Type B pancreatic cell (in vitro differentiated cells): Measurements from ENCODE around the gene COMT. TPM values are rescaled to one million over a fixed set of nuclear protein-coding genes. Genes with fewer than 3 reads are reported as not detected.
"Not testable (repeated sequence)": the region's sequence is repeated elsewhere in the genome, so short reads cannot be mapped to it uniquely, and the experiment has no call there.

ENCODE experiments used
- DNase-seq: peaks from one replicate; pipeline ENCODE4 v3.0.0; 2021; ENCODE audit warnings: mixed read lengths; ENCODE audit not compliant: unreplicated experiment; ENCODE audit errors: extremely low spot score
- H3K27ac Mint-ChIP-seq: 2 replicates; pipeline ENCODE4 v1.8.0; 2021; ENCODE audit warnings: mild to moderate bottlenecking, mixed read lengths
- H3K27me3 Mint-ChIP-seq: 2 replicates; pipeline ENCODE4 v1.8.0; 2021; ENCODE audit warnings: mixed read lengths
- H3K36me3 Mint-ChIP-seq: 2 replicates; pipeline ENCODE4 v1.8.0; 2021; ENCODE audit warnings: mixed read lengths
- H3K4me1 Mint-ChIP-seq: one replicate; pipeline ENCODE4 v1.8.0; 2021; ENCODE audit warnings: mixed read lengths; ENCODE audit not compliant: unreplicated experiment
- H3K4me3 Mint-ChIP-seq: 2 replicates; pipeline ENCODE4 v1.8.0; 2021; ENCODE audit warnings: mild to moderate bottlenecking, mixed read lengths
- H3K9me3 Mint-ChIP-seq: 2 replicates; pipeline ENCODE4 v1.8.0; 2021; ENCODE audit warnings: mixed read lengths
- CTCF ChIP-seq: fragments of 200-600 bp; sonication (generic); conservative IDR thresholded peaks from 2 replicates; pipeline ENCODE4 v1.5.0; 2021; ENCODE audit warnings: antibody characterized with exemption, mild to moderate bottlenecking
- total RNA-seq: library from RNA; stranded (reverse); gene quantifications from 2 replicates; pipeline ENCODE4 v1.2.1, GENCODE V29; 2021; ENCODE audit warnings: low replicate concordance

The COMT gene
- total RNA-seq, 1 donor from 2014 or later: 87.4 TPM

DNA sequence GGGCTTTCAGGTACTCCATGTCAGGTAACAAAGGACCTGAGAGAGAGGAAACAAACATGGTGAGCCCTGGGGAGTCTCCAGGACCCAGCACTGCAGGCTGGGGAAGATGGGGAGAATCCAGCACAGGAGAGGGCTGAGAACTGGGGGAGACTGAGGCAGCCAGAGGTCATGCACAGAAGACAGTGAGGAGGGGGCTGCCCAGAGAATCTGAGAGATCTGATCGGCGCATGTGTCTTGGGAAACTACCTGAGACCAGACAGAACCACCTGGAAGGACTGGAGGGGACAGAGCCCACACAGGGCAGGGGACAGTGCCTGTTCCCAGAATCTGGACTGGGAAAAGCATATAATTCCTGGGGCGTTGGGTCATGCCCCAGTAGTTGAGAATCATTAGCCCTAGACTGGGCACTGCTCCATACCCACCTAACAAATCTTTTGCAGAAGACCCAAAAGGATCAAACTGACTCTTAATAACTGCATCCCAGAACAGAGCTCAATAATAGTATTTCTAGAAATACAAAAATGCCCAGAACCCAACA lies 20.0 kb upstream of the COMT start:
- H3K36me3 Mint-ChIP-seq: no peaks in the 10 kb centered on the region

GRCh38 chr22:19923914-19924513 lies 17.6 kb upstream of the COMT start:
- Mint-ChIP-seq H3K9me3 (no peaks in the 10 kb centered on the region), H3K27me3 (no peaks in the 10 kb centered on the region), H3K4me3 (no peak overlapping the region), H3K36me3 (no peaks in the 10 kb centered on the region), H3K4me1 (peaks cover 6% of the 10 kb centered on the region), H3K27ac (no peak overlapping the region)
- DNase-seq: no peak
- no peak for TF ChIP-seq CTCF

More for the DNA sequence above, 20.0 kb upstream of the COMT start:
- H3K4me1 Mint-ChIP-seq: peaks cover 6% of the 10 kb centered on the region
- no peak overlapping the region for H3K27ac Mint-ChIP-seq
- no peak for DNase-seq
- H3K9me3 Mint-ChIP-seq: no peaks in the 10 kb centered on the region
- no peaks in the 10 kb centered on the region for H3K27me3 Mint-ChIP-seq
- H3K4me3 Mint-ChIP-seq: no peak overlapping the region
- no peak for TF ChIP-seq CTCF

- not testable (repeated sequence) for H3K27me3 Mint-ChIP-seq, DNase-seq, H3K27ac Mint-ChIP-seq, H3K4me3 Mint-ChIP-seq, H3K4me1 Mint-ChIP-seq, H3K36me3 Mint-ChIP-seq, H3K9me3 Mint-ChIP-seq
Observed at GRCh38 chr22:19926028-19926427, 15.5 kb upstream of the COMT start.

DNA sequence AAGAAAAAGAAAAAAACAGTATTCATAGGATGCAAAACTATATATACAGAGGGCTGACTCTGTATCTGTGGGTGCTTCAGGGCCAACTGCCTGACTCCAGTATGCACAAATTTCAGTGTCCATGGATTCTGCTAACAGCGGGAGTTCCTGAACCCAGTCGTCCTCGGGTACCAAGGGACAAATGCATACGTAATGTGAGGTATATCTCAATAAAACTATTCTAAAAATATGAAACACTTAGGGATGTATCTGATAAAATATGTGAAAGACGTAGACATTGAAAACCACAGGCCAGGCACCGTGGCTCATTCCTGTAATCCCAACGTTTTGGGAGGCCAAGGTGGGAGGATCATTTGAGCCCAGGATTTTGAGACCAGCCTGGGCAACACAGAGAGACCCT lies 13.9 kb upstream of the COMT start:
- DNase-seq: no peak
- no peaks in the 10 kb centered on the region for H3K9me3 Mint-ChIP-seq
- H3K27me3 Mint-ChIP-seq: no peaks in the 10 kb centered on the region
- H3K4me1 Mint-ChIP-seq: peaks cover 6% of the 10 kb centered on the region
- no peak overlapping the region for H3K4me3 Mint-ChIP-seq
- no peak for TF ChIP-seq CTCF
- H3K36me3 Mint-ChIP-seq: no peaks in the 10 kb centered on the region
- no peak overlapping the region for H3K27ac Mint-ChIP-seq

GRCh38 chr22:19928207-19928606 lies 13.4 kb upstream of the COMT start:
- no peak for TF ChIP-seq CTCF
- H3K36me3 Mint-ChIP-seq: no peaks in the 10 kb centered on the region
- DNase-seq: no peak
- peaks cover 6% of the 10 kb centered on the region for H3K4me1 Mint-ChIP-seq
- H3K27ac Mint-ChIP-seq: no peak overlapping the region
- no peaks in the 10 kb centered on the region for H3K27me3 Mint-ChIP-seq
- H3K4me3 Mint-ChIP-seq: no peak overlapping the region
- H3K9me3 Mint-ChIP-seq: no peaks in the 10 kb centered on the region

GRCh38 chr22:19929586-19930550 lies 11.7 kb upstream of the COMT start:
- Mint-ChIP-seq H3K27ac (no peak overlapping the region), H3K9me3 (no peaks in the 10 kb centered on the region)
- no peak for TF ChIP-seq CTCF

More at GRCh38 chr22:19929586-19930550, 11.7 kb upstream of the COMT start:
- Mint-ChIP-seq H3K4me3 (no peak overlapping the region), H3K36me3 (no peaks in the 10 kb centered on the region), H3K4me1 (no peaks in the 10 kb centered on the region), H3K27me3 (no peaks in the 10 kb centered on the region)
- no peak for DNase-seq
